Lower leg skin (tissue), 4 donors: ENCODE data around the gene MYO18B. TPM values are rescaled to one million over a fixed set of nuclear protein-coding genes. Genes with fewer than 3 reads are reported as not detected.
"Not testable (repeated sequence)": the region's sequence is repeated elsewhere in the genome, so short reads cannot be mapped to it uniquely, and the experiment has no call there.

Experiments
- DNase-seq, 2 donors: peaks; one replicate each; pipeline ENCODE4 v3.0.0-alpha.2; 2019; ENCODE audit warnings: low spot score in 2 of 2
- H3K4me3 ChIP-seq: fragments of 200-600 bp; sonication (generic); 2 replicates; pipeline ENCODE4 v1.5.1; 2017; ENCODE audit warnings: mild to moderate bottlenecking, low read depth; ENCODE audit not compliant: poor library complexity, severe bottlenecking
- CTCF ChIP-seq, 3 donors: fragments of 450-650 bp; IDR thresholded peaks; one replicate each; pipeline ENCODE4 v1.5.1; 2016; ENCODE audit warnings: antibody characterized with exemption in 3 of 3, mild to moderate bottlenecking in 3 of 3, moderate library complexity in 2 of 3
- POLR2A ChIP-seq, 2 donors: fragments of 450-650 bp; IDR thresholded peaks; one replicate each; pipeline ENCODE4 v1.6.1; 2016 to 2017; ENCODE audit warnings: antibody characterized with exemption in 2 of 2, mild to moderate bottlenecking in 1 of 2, moderate library complexity in 1 of 2
- WGBS, 2 donors: methylation state at CpG; one replicate each; pipeline ENCODE4 v1.1.5; 2018; 5-methylcytosine and 5-hydroxymethylcytosine counted together
- intact Hi-C: fragments of 100-400 bp; cut with DNase I; formaldehyde crosslinking; loops from one replicate; pipeline ENCODE4 v1.15.0; 2023; ENCODE audit warnings: low total_unique reads
- total RNA-seq, 4 donors: library from RNA; depleted of rRNA; stranded (reverse); fragments of >200 nt; gene quantifications; one replicate each; pipeline ENCODE4 v1.1.0, GENCODE V29; 2016

The MYO18B gene
- total RNA-seq, 4 donors from 2014 or later = 1.5 to 3.4 TPM; not detected in 2

DNA sequence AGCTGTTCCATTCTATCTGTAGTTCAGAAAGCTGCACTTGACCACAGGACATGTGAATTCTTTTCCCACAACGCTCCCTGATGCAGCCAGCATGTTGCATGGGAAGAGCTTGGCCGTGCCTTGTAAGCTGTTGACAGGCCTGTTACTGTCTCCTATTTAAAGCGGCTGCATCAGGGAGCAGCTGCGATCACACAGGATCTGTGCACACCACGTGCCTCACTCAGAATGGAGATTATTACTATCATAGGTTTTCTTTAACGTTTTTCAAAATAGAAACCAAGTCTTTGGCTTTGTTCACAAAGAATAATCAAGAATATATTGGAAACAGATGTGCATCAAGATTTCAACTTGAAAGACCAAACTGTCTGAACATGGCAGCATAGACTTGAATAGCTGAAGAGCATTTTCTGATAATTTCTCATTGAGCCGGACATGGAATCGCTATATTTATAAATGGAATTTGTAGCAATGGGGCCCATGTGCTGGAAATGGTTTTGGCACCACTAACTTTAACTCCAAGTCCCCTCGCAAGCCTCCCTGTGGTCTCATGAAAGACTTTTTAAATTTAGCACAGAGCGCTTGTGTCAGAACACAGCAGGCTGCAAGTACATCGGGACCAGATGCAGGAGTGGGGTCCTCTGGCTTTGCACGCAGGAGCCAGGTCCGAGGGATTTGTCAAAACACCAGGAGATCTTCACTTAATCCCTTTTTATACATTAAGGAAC is 40.8 kb upstream of the MYO18B start:
- intact Hi-C loops = loop anchor here (10.0 kb wide), 1 partner anchor 236 kb away; no protein-coding TSS in a partner anchor
- H3K4me3 ChIP-seq = no peak overlapping the region
- WGBS, 2 donors = 49 to 62% methylated on average over 13 of the region's 13 CpGs
- TF ChIP-seq CTCF (IDR thresholded peaks at IDR 0.05) = no peak
- no peak for TF ChIP-seq POLR2A (IDR thresholded peaks at IDR 0.05)
- no peak for DNase-seq

DNA sequence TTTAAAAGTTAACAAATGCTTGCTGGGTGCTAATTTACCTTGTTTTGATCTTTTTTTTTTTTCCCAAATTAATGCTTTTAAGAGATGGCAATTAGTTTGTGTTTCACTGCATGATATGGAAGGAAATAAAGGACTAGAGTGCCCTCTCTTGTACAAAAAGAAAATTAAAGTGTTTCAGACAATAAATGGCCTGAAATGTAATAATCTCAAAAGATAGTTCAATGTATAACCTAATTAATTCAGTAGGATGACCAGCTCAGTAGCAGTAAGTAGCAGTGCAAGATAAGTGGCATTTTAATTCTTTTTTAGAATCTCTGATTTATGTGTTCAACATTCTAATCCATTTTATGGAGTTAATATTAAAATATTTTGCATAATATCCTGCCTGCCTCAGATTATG is 39.9 kb upstream of the MYO18B start:
- no peak for TF ChIP-seq CTCF (IDR thresholded peaks at IDR 0.05)
- no peak for TF ChIP-seq POLR2A (IDR thresholded peaks at IDR 0.05)
- no peak for DNase-seq
- intact Hi-C loops = loop anchor here (10.0 kb wide), 1 partner anchor 237 kb away; no protein-coding TSS in a partner anchor

GRCh38 chr22:25702571-25703167 is 39.3 kb upstream of the MYO18B start:
- WGBS, 2 donors = 67 to 69% methylated on average over 7 of the region's 7 CpGs
- intact Hi-C loops = loop anchor here (10.0 kb wide), 1 partner anchor 238 kb away; no protein-coding TSS in a partner anchor
- DNase-seq = no peak
- H3K4me3 ChIP-seq = no peak overlapping the region
- TF ChIP-seq CTCF (IDR thresholded peaks at IDR 0.05) (no peak), POLR2A (IDR thresholded peaks at IDR 0.05) (no peak)

More for the DNA sequence above, 39.9 kb upstream of the MYO18B start:
- no peak overlapping the region for H3K4me3 ChIP-seq

DNA sequence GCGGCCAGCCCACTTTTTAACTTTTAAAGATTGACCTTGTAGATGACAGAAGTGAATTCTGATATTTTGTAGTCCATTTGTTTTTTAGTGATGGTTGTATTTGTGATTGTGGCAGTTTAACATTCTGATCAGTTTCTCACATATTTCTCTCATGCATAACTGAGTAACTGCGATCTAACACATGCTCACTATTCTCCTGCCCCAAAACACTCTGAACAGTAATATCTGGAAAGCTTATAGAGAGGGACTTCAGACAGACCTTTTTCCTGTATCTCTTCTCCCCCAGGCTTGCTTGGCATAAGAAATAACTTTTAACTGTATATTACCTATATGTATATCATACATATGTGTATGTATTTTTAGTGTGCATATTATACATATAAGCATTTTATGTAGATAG is 37.3 kb upstream of the MYO18B start:
- WGBS, 2 donors = 95 to 96% methylated on average over 2 of the region's 2 CpGs
- intact Hi-C loops = loop anchor here (10.0 kb wide), 1 partner anchor 240 kb away; no protein-coding TSS in a partner anchor
- DNase-seq = no peak
- no peak overlapping the region for H3K4me3 ChIP-seq
- no peak for TF ChIP-seq POLR2A (IDR thresholded peaks at IDR 0.05)
- TF ChIP-seq CTCF (IDR thresholded peaks at IDR 0.05) = no peak

- no peak for TF ChIP-seq CTCF (IDR thresholded peaks at IDR 0.05)
- TF ChIP-seq POLR2A (IDR thresholded peaks at IDR 0.05) = no peak
- DNase-seq = no peak
- H3K4me3 ChIP-seq = no peak overlapping the region
- intact Hi-C loops = loop anchor here (10.0 kb wide), 1 partner anchor 241 kb away; no protein-coding TSS in a partner anchor
- WGBS, 2 donors = 85 to 93% methylated on average over 5 of the region's 5 CpGs
Observed at GRCh38 chr22:25706197-25706596, 35.8 kb upstream of the MYO18B start.

DNA sequence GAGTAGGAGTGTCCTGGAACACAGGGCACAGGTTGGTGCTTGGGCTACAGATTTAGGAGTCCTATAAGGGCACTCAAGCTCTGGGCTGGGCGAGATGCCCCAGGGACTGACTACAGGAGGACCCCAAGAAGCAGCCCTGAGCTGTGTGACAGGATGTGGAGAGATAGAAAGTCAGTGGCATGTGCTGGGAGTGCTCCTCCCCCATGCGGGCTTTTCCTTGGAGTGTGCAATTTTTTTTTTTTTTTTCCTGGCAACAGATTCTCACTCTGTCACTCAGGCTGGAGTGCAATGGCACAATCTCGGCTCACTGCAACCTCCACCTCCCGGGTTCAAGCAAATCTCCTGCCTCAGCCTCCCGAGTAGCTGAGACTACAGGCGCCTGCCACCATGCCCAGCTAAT is 33.6 kb upstream of the MYO18B start:
- intact Hi-C loops = loop anchor here (10.0 kb wide), 1 partner anchor 244 kb away; no protein-coding TSS in a partner anchor
- not testable (repeated sequence) for DNase-seq, H3K4me3 ChIP-seq
- WGBS, 2 donors = 80 to 88% methylated on average over 6 of the region's 6 CpGs
